Neural progenitor cell (in vitro differentiated cells): ENCODE measurements around the gene TRNAU1AP. TPM values are rescaled to one million over a fixed set of nuclear protein-coding genes. Genes with fewer than 3 reads are reported as not detected.

Experiments used
- DNase-seq: peaks from one replicate; pipeline ENCODE4 v3.0.0-alpha.2; 2016; ENCODE audit warnings: low spot score
- H2AFZ ChIP-seq: fragments of 200-600 bp; sonication (generic); replicated peaks from 2 replicates; pipeline ENCODE4 v1.6.1; 2016; ENCODE audit warnings: antibody characterized with exemption
- H3F3A ChIP-seq: fragments of 200-600 bp; sonication (generic); 2 replicates; pipeline ENCODE4 v1.6.1; 2016; ENCODE audit warnings: antibody characterized with exemption, low read depth
- H3K27ac ChIP-seq: fragments of 200-600 bp; sonication (generic); 2 replicates; pipeline ENCODE4 v1.5.1; 2016; ENCODE audit warnings: mild to moderate bottlenecking
- H3K27me3 ChIP-seq: fragments of 200-600 bp; sonication (generic); 2 replicates; pipeline ENCODE4 v1.6.1; 2016; ENCODE audit warnings: mild to moderate bottlenecking, moderate library complexity
- H3K36me3 ChIP-seq: fragments of 200-600 bp; sonication (generic); 2 replicates; pipeline ENCODE4 v1.5.1; 2016
- H3K4me1 ChIP-seq: fragments of 200-600 bp; sonication (generic); 2 replicates; pipeline ENCODE4 v1.6.1; 2016; ENCODE audit warnings: mixed run types
- H3K4me2 ChIP-seq: fragments of 200-600 bp; sonication (generic); 2 replicates; pipeline ENCODE4 v1.6.1; 2016
- H3K4me3 ChIP-seq: fragments of 200-600 bp; sonication (generic); 2 replicates; pipeline ENCODE4 v1.5.1; 2016
- H3K79me2 ChIP-seq: fragments of 200-600 bp; sonication (generic); 2 replicates; pipeline ENCODE4 v1.6.1; 2016; ENCODE audit warnings: low read depth
- H3K9ac ChIP-seq: fragments of 200-600 bp; sonication (generic); 2 replicates; pipeline ENCODE4 v1.6.1; 2016
- H3K9me3 ChIP-seq: fragments of 200-600 bp; sonication (generic); 2 replicates; pipeline ENCODE4 v1.5.1; 2016; ENCODE audit warnings: low read depth
- H4K20me1 ChIP-seq: fragments of 200-600 bp; sonication (generic); 2 replicates; pipeline ENCODE4 v1.6.1; 2016; ENCODE audit warnings: low read depth
- H3K27ac Mint-ChIP-seq: 3 replicates; pipeline ENCODE4 v1.8.0; 2021; ENCODE audit warnings: mixed read lengths
- H3K27me3 Mint-ChIP-seq: 2 replicates; pipeline ENCODE4 v1.8.0; 2022; ENCODE audit warnings: low read depth, mild to moderate bottlenecking, inconsistent platforms, moderate library complexity, mixed read lengths; ENCODE audit not compliant: insufficient read depth
- H3K36me3 Mint-ChIP-seq: 3 replicates; pipeline ENCODE4 v1.8.0; 2021; ENCODE audit warnings: mixed read lengths
- H3K4me1 Mint-ChIP-seq: 3 replicates; pipeline ENCODE4 v1.8.0; 2021; ENCODE audit warnings: mixed read lengths
- H3K4me3 Mint-ChIP-seq: 3 replicates; pipeline ENCODE4 v1.8.0; 2021; ENCODE audit warnings: mild to moderate bottlenecking, moderate library complexity, mixed read lengths
- H3K9me3 Mint-ChIP-seq: 3 replicates; pipeline ENCODE4 v1.8.0; 2020; ENCODE audit warnings: mixed read lengths
- EZH2 ChIP-seq: fragments of 200-600 bp; sonication (generic); IDR thresholded peaks from 2 replicates; pipeline ENCODE4 v1.6.1; 2017; ENCODE audit warnings: antibody characterized with exemption, mild to moderate bottlenecking, moderate library complexity
- EZH2phosphoT487 ChIP-seq: fragments of 200-600 bp; sonication (generic); IDR thresholded peaks from 2 replicates; pipeline ENCODE4 v1.6.1; 2017; ENCODE audit warnings: antibody characterized with exemption
- total RNA-seq: library from RNA; depleted of rRNA; stranded (reverse); fragments of >200 nt; gene quantifications from 2 replicates; pipeline ENCODE4 v1.2.3, GENCODE V29; 2015; ENCODE audit warnings: low replicate concordance
- TF ChIP-seq, protein P1 (sequence below): fragments of 200-600 bp; sonication (generic); IDR thresholded peaks from 2 replicates; pipeline ENCODE4 v1.5.1; 2017; ENCODE audit warnings: antibody characterized with exemption, mild to moderate bottlenecking

TRNAU1AP gene
- total RNA-seq, 1 donor from 2014 or later: 43.9 TPM

GRCh38 chr1:28601696-28602095 is 48.8 kb downstream of the TRNAU1AP start:
- Mint-ChIP-seq H3K4me3 (no peak overlapping the region), H3K9me3 (no peaks in the 10 kb centered on the region), H3K4me1 (peaks cover 11% of the 10 kb centered on the region), H3K36me3 (no peaks in the 10 kb centered on the region), H3K27me3 (peaks cover 2% of the 10 kb centered on the region), H3K27ac (no peak overlapping the region)
- H3K79me2 ChIP-seq: no peaks in the 10 kb centered on the region
- DNase-seq: no peak
- H3K36me3 ChIP-seq: no peaks in the 10 kb centered on the region
- H3F3A ChIP-seq: peaks cover 4% of the 10 kb centered on the region
- H4K20me1 ChIP-seq: no peaks in the 10 kb centered on the region
- no peak overlapping the region for H3K9ac ChIP-seq
- no peak overlapping the region for H2AFZ ChIP-seq
- TF ChIP-seq, protein P1, sequence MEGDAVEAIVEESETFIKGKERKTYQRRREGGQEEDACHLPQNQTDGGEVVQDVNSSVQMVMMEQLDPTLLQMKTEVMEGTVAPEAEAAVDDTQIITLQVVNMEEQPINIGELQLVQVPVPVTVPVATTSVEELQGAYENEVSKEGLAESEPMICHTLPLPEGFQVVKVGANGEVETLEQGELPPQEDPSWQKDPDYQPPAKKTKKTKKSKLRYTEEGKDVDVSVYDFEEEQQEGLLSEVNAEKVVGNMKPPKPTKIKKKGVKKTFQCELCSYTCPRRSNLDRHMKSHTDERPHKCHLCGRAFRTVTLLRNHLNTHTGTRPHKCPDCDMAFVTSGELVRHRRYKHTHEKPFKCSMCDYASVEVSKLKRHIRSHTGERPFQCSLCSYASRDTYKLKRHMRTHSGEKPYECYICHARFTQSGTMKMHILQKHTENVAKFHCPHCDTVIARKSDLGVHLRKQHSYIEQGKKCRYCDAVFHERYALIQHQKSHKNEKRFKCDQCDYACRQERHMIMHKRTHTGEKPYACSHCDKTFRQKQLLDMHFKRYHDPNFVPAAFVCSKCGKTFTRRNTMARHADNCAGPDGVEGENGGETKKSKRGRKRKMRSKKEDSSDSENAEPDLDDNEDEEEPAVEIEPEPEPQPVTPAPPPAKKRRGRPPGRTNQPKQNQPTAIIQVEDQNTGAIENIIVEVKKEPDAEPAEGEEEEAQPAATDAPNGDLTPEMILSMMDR: no peak
- TF ChIP-seq EZH2 (no peak), EZH2phosphoT487 (no peak)
- H3K27me3 ChIP-seq: no peaks in the 10 kb centered on the region
- no peak overlapping the region for H3K4me3 ChIP-seq
- H3K4me1 ChIP-seq: no peaks in the 10 kb centered on the region
- no peak overlapping the region for H3K27ac ChIP-seq
- H3K4me2 ChIP-seq: no peak overlapping the region
- H3K9me3 ChIP-seq: no peaks in the 10 kb centered on the region

GRCh38 chr1:28602536-28603439 is 49.9 kb downstream of the TRNAU1AP start:
- Histone ChIP-seq H3K4me2 (no peak overlapping the region), H3K9me3 (no peaks in the 10 kb centered on the region), H3K79me2 (no peaks in the 10 kb centered on the region), H3K4me3 (no peak overlapping the region), H3K4me1 (no peaks in the 10 kb centered on the region), H3K27ac (no peak overlapping the region), H3F3A (peaks cover 4% of the 10 kb centered on the region), H3K9ac (no peak overlapping the region), H2AFZ (no peak overlapping the region), H4K20me1 (no peaks in the 10 kb centered on the region), H3K36me3 (no peaks in the 10 kb centered on the region), H3K27me3 (no peaks in the 10 kb centered on the region)
- Mint-ChIP-seq H3K27ac (peak overlapping the region; percentile 14), H3K9me3 (no peaks in the 10 kb centered on the region), H3K36me3 (no peaks in the 10 kb centered on the region), H3K4me1 (peaks cover 11% of the 10 kb centered on the region), H3K4me3 (no peak overlapping the region), H3K27me3 (peaks cover 2% of the 10 kb centered on the region)
- TF ChIP-seq, protein P1: peak; percentile 78
- TF ChIP-seq EZH2phosphoT487: no peak
- TF ChIP-seq EZH2: no peak
- peak; percentile 80 for DNase-seq

DNA sequence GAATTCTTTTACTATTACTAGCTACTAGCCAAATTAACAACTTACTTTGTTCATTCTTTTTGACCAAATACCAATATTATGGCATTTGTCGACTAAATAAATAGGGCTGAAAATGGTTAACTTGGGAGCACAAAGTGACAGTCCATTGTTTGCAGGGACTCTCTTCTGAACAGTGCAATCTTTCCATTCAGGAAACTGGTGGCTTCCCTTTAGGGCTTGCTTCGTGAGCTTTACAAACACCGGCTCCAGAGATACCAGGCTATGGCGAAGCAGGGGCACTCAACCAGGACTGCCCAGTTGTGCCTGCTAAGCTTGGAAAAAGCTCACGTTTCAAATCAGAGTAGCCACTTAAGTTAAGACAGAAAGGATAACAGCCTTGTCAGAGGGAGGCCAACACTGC is 51.5 kb downstream of the TRNAU1AP start:
- Histone ChIP-seq H3K36me3 (no peaks in the 10 kb centered on the region), H3K9me3 (no peaks in the 10 kb centered on the region), H3K4me1 (no peaks in the 10 kb centered on the region), H3K79me2 (no peaks in the 10 kb centered on the region), H3K4me2 (no peak overlapping the region), H2AFZ (no peak overlapping the region), H3F3A (peaks cover 4% of the 10 kb centered on the region), H3K27me3 (no peaks in the 10 kb centered on the region), H3K4me3 (no peak overlapping the region), H3K9ac (no peak overlapping the region), H3K27ac (no peak overlapping the region), H4K20me1 (no peaks in the 10 kb centered on the region)
- Mint-ChIP-seq H3K4me3 (no peak overlapping the region), H3K27ac (peak overlapping the region; percentile 37), H3K9me3 (no peaks in the 10 kb centered on the region), H3K4me1 (peaks cover 11% of the 10 kb centered on the region), H3K36me3 (no peaks in the 10 kb centered on the region), H3K27me3 (peaks cover 2% of the 10 kb centered on the region)
- no peak for DNase-seq
- TF ChIP-seq, protein P1: no peak
